Endothelial cell of umbilical vein (primary cell): ENCODE measurements around the gene GCM1.

Experiments used
- CTCF ChIP-seq, 2 donors: IDR thresholded peaks; 1 replicate in 1 of 2; 2 replicates in 1 of 2; pipeline ENCODE4 v1.5.1; 2011; ENCODE audit warnings: low read length in 2 of 2, mild to moderate bottlenecking in 2 of 2, moderate library complexity in 2 of 2, control low read depth in 1 of 2, inconsistent platforms in 1 of 2, low read depth in 1 of 2; ENCODE audit not compliant: insufficient read depth in 1 of 2; ENCODE audit errors: extremely low read depth in 1 of 2
- EZH2 ChIP-seq: IDR thresholded peaks from 2 replicates; pipeline ENCODE4 v1.6.1; 2012; ENCODE audit warnings: borderline replicate concordance, low read depth, mild to moderate bottlenecking, moderate library complexity, low read length, inconsistent platforms; ENCODE audit not compliant: severe bottlenecking
- FOS ChIP-seq: IDR thresholded peaks from 2 replicates; pipeline ENCODE4 v1.6.1; 2011; ENCODE audit warnings: mild to moderate bottlenecking, low read length, moderate library complexity, borderline replicate concordance; ENCODE audit not compliant: insufficient read depth
- GATA2 ChIP-seq: IDR thresholded peaks from 2 replicates; pipeline ENCODE4 v1.7.0; 2011; ENCODE audit warnings: low read depth, mild to moderate bottlenecking, moderate library complexity, mixed read lengths, low read length; ENCODE audit not compliant: insufficient read length, insufficient read depth
- POLR2A ChIP-seq: IDR thresholded peaks from 2 replicates; pipeline ENCODE4 v1.6.1; 2012; ENCODE audit warnings: low read depth, mild to moderate bottlenecking, control low read depth, low read length

- no peak for TF ChIP-seq GATA2
- no peak for TF ChIP-seq FOS
- no peak for TF ChIP-seq CTCF (IDR thresholded peaks at IDR 0.05; ENCODE audit: extremely low read depth in 1 of 2, insufficient read depth in 1 of 2, low read depth in 1 of 2, low read length in 2 of 2)
- no peak for TF ChIP-seq POLR2A
- no peak for TF ChIP-seq EZH2
Measured at GRCh38 chr6:53180678-53181077, 32.0 kb upstream of the GCM1 start.
